IMR-90 (cell line): ENCODE data around the gene RELN. TPM values are rescaled to one million over a fixed set of nuclear protein-coding genes. Genes with fewer than 3 reads are reported as not detected.

ENCODE experiments used
- ATAC-seq: fragments of 200-7000 bp; cut with Tn5 transposase; 2 replicates; pipeline ENCODE4 v1.9.1; 2020; ENCODE audit warnings: low read depth, mild to moderate bottlenecking, moderate library complexity
- BruUV-seq: library from RNA; stranded (reverse); fragments of 400-500 nt; replicated peaks from 2 replicates; lab custom pipeline; 2021; lab: Mats Ljungman, UMichigan
- CTCF ChIA-PET: fragments of 300-600 bp; formaldehyde crosslinking; extraction: SDS; loops from one replicate; lab custom pipeline; 2021; ENCODE audit warnings: antibody characterized with exemption; lab: Yijun Ruan, JAX
- POLR2A ChIA-PET: fragments of 300-600 bp; sonication (Branson Sonifier 250); formaldehyde crosslinking; loops from one replicate; lab custom pipeline; 2022; ENCODE audit warnings: antibody characterized with exemption; ENCODE audit not compliant: unreplicated experiment; lab: Charles Lee
- DNase-seq: peaks from one replicate; pipeline ENCODE4 v3.0.0; 2013
- H2AFZ ChIP-seq: replicated peaks from 2 replicates; pipeline ENCODE3; 2013; ENCODE audit warnings: low read length, mild to moderate bottlenecking; ENCODE audit not compliant: poor library complexity
- H2AK5ac ChIP-seq: 2 replicates; pipeline ENCODE4 v1.6.1; 2013; ENCODE audit warnings: low read depth, low read length, inconsistent platforms
- H2AK9ac ChIP-seq: replicated peaks from 2 replicates; pipeline ENCODE3; 2013; ENCODE audit warnings: mild to moderate bottlenecking, low read depth, low read length, moderate library complexity; ENCODE audit not compliant: poor library complexity
- H2BK120ac ChIP-seq: 2 replicates; pipeline ENCODE4 v1.6.1; 2013; ENCODE audit warnings: low read depth, low read length, inconsistent platforms
- H2BK15ac ChIP-seq: 3 replicates; pipeline ENCODE4 v1.6.1; 2013; ENCODE audit warnings: low read depth, low read length, inconsistent platforms
- H2BK20ac ChIP-seq: 2 replicates; pipeline ENCODE4 v1.6.1; 2013; ENCODE audit warnings: low read depth, mild to moderate bottlenecking, inconsistent platforms, low read length, moderate library complexity
- H2BK5ac ChIP-seq: 2 replicates; pipeline ENCODE4 v1.6.1; 2013; ENCODE audit warnings: mild to moderate bottlenecking, low read depth, low read length, inconsistent platforms; ENCODE audit not compliant: poor library complexity, severe bottlenecking
- H3K14ac ChIP-seq: replicated peaks from 2 replicates; pipeline ENCODE4 v1.6.1; 2013; ENCODE audit warnings: low read depth, low read length, inconsistent platforms
- H3K18ac ChIP-seq: 2 replicates; pipeline ENCODE4 v1.6.1; 2013; ENCODE audit warnings: low read depth, low read length, control low read depth
- H3K23ac ChIP-seq: 2 replicates; pipeline ENCODE4 v1.6.1; 2013; ENCODE audit warnings: low read depth, low read length, inconsistent platforms
- H3K27ac ChIP-seq: 2 replicates; pipeline ENCODE4 v1.5.1; 2013; ENCODE audit warnings: mild to moderate bottlenecking, control low read depth, low read length; ENCODE audit not compliant: insufficient read depth
- H3K27me3 ChIP-seq: 2 replicates; pipeline ENCODE4 v1.6.1; 2013; ENCODE audit warnings: low read length; ENCODE audit not compliant: control insufficient read depth, insufficient read depth
- H3K36me3 ChIP-seq: 2 replicates; pipeline ENCODE4 v1.6.1; 2013; ENCODE audit warnings: low read length, mixed read lengths; ENCODE audit not compliant: control insufficient read depth, insufficient read depth
- H3K4ac ChIP-seq: 2 replicates; pipeline ENCODE4 v1.6.1; 2013; ENCODE audit warnings: low read depth, low read length, inconsistent platforms
- H3K4me1 ChIP-seq: 2 replicates; pipeline ENCODE4 v1.6.1; 2013; ENCODE audit warnings: low read length, mixed read lengths; ENCODE audit not compliant: control insufficient read depth, insufficient read depth
- H3K4me2 ChIP-seq: 2 replicates; pipeline ENCODE4 v1.6.1; 2013; ENCODE audit warnings: low read depth, mild to moderate bottlenecking, control low read depth, low read length, moderate library complexity
- H3K4me3 ChIP-seq: 2 replicates; pipeline ENCODE4 v1.5.1; 2013; ENCODE audit warnings: low read depth, mild to moderate bottlenecking, control low read depth, low read length, moderate library complexity; ENCODE audit not compliant: insufficient read depth
- H3K56ac ChIP-seq: 2 replicates; pipeline ENCODE4 v1.6.1; 2013; ENCODE audit warnings: low read length, inconsistent platforms; ENCODE audit not compliant: insufficient read depth; ENCODE audit errors: extremely low read depth
- H3K79me1 ChIP-seq, 2 experiments: 2 replicates each; pipeline ENCODE4 v1.6.1; 2013; ENCODE audit warnings: low read length in 2 of 2, inconsistent platforms in 1 of 2, low read depth in 1 of 2
- H3K9ac ChIP-seq: 2 replicates; pipeline ENCODE4 v1.6.1; 2013; ENCODE audit warnings: low read depth, low read length, control low read depth
- H3K9me1 ChIP-seq: 2 replicates; pipeline ENCODE4 v1.6.1; 2013; ENCODE audit warnings: low read length, inconsistent platforms; ENCODE audit not compliant: insufficient read depth
- H3K9me3 ChIP-seq: 2 replicates; pipeline ENCODE4 v1.6.1; 2013; ENCODE audit warnings: low read length; ENCODE audit not compliant: control insufficient read depth, insufficient read depth
- H4K20me1 ChIP-seq: 2 replicates; pipeline ENCODE4 v1.6.1; 2013; ENCODE audit warnings: low read length, inconsistent platforms; ENCODE audit not compliant: insufficient read depth
- H4K5ac ChIP-seq: 2 replicates; pipeline ENCODE4 v1.6.1; 2013; ENCODE audit warnings: mild to moderate bottlenecking, low read depth, low read length, control low read depth
- H4K8ac ChIP-seq, 2 experiments: 2 replicates each; pipeline ENCODE4 v1.6.1; 2013; ENCODE audit warnings: low read depth in 2 of 2, low read length in 2 of 2, control low read depth in 1 of 2, inconsistent platforms in 1 of 2
- H4K91ac ChIP-seq: 2 replicates; pipeline ENCODE4 v1.6.1; 2013; ENCODE audit warnings: low read depth, low read length, inconsistent platforms; ENCODE audit not compliant: insufficient read depth
- BHLHE40 ChIP-seq: fragments of 150-350 bp; IDR thresholded peaks from 2 replicates; pipeline ENCODE4 v1.6.1; 2016; ENCODE audit warnings: mild to moderate bottlenecking, low read depth, low read length
- CEBPB ChIP-seq: IDR thresholded peaks from 2 replicates; pipeline ENCODE4 v1.6.1; 2012; ENCODE audit warnings: low read depth, low read length, improper control_type of control experiment
- ELK1 ChIP-seq: fragments of 150-350 bp; IDR thresholded peaks from 2 replicates; pipeline ENCODE4 v1.6.1; 2016; ENCODE audit warnings: low read depth, mild to moderate bottlenecking, low read length, moderate library complexity, borderline replicate concordance
- NFE2L2 ChIP-seq: fragments of 150-350 bp; IDR thresholded peaks from 2 replicates; pipeline ENCODE4 v1.6.1; 2016; ENCODE audit warnings: low read depth, mild to moderate bottlenecking, low read length
- RAD21 ChIP-seq: IDR thresholded peaks from 2 replicates; pipeline ENCODE4 v1.6.1; 2012; ENCODE audit warnings: low read length, improper control_type of control experiment
- RFX5 ChIP-seq: IDR thresholded peaks from 2 replicates; pipeline ENCODE4 v1.8.0; 2012; ENCODE audit warnings: low read depth, mild to moderate bottlenecking, low read length, moderate library complexity
- whole genome bisulfite sequencing, 2 experiments: methylation state at CpG; one replicate each; pipeline versions ENCODE4 v1.1.5 to v1.1.7; 2013; ENCODE audit warnings: missing lambda C conversion rate in 2 of 2; ENCODE audit not compliant: insufficient read length in 1 of 2; ENCODE audit errors: extremely low coverage in 2 of 2; 5-methylcytosine and 5-hydroxymethylcytosine counted together
- dilution Hi-C: fragments of 300-500 bp; cut with HindIII; formaldehyde crosslinking; loops from one replicate; pipeline ENCODE4 v1.14.3; 2018; ENCODE audit warnings: low sequenced_read_pairs; ENCODE audit not compliant: unreplicated experiment
- in situ Hi-C: fragments of 300-500 bp; cut with MboI; formaldehyde crosslinking; loops from 3 replicates; pipeline ENCODE4 v1.14.3; 2019; ENCODE audit warnings: low sequenced_read_pairs, inconsistent platforms, mixed read lengths
- intact Hi-C: fragments of 100-400 bp; cut with micrococcal nuclease; formaldehyde crosslinking; loops from 2 replicates; pipeline ENCODE4 v1.10.0; 2022
- polyA plus RNA-seq, 3 experiments: library from polyadenylated mRNA; depleted of rRNA; stranded (reverse); fragments of >200 nt; gene quantifications; 2 replicates each; pipeline ENCODE4 v1.2.3, GENCODE V29; 2012; ENCODE audit warnings: low replicate concordance in 1 of 3
- total RNA-seq: library from RNA; depleted of rRNA; stranded (reverse); fragments of >200 nt; gene quantifications from 2 replicates; pipeline ENCODE4 v1.2.3, GENCODE V29; 2012

Gene RELN
- total and polyA plus RNA-seq, 2 of the 4 experiments (the other 2 are of a cell fraction) = 14.7 to 23.7 TPM

GRCh38 chr7:103432712-103433111 lies 556.7 kb downstream of the RELN start:
- no peak for DNase-seq
- Histone ChIP-seq H2AK9ac (no peak overlapping the region), H3K9me3 (no peaks in the 10 kb centered on the region), H3K36me3 (no peaks in the 10 kb centered on the region), H2BK20ac (no peak overlapping the region), H2BK120ac (no peak overlapping the region), H2BK15ac (no peak overlapping the region), H3K18ac (no peak overlapping the region), H3K14ac (no peak overlapping the region), H3K27ac (no peak overlapping the region), H3K27me3 (peaks cover 1% of the 10 kb centered on the region; the same call in 1 of the 2 replicates), H4K91ac (no peak overlapping the region), H3K4ac (no peak overlapping the region), H2AK5ac (no peak overlapping the region), H3K23ac (no peak overlapping the region), H4K5ac (no peak overlapping the region), H4K8ac (no peak overlapping the region), H2BK5ac (no peak overlapping the region), H3K4me3 (no peak overlapping the region), H3K4me2 (no peak overlapping the region), H3K56ac (no peak overlapping the region), H3K9ac (no peak overlapping the region), H4K20me1 (no peaks in the 10 kb centered on the region), H2AFZ (no peak overlapping the region), H3K79me1 (no peaks in the 10 kb centered on the region), H3K4me1 (no peaks in the 10 kb centered on the region), H3K9me1 (no peaks in the 10 kb centered on the region)
- ChIA-PET CTCF (no interaction called here), POLR2A (no interaction called here)
- ATAC-seq = no peak
- dilution Hi-C loops (no loop called here), intact Hi-C loops (no loop called here), in situ Hi-C loops (no loop called here)
- BruUV-seq = no TSS peak
- TF ChIP-seq ELK1 (no peak), BHLHE40 (no peak), RFX5 (no peak), RAD21 (no peak), NFE2L2 (no peak), CEBPB (no peak)
- no CpG with 5 or more reads among the region's 1 CpG for WGBS, 2 experiments
